B cell (primary cell): ENCODE data around the gene KIF1A. TPM values are rescaled to one million over a fixed set of nuclear protein-coding genes. Genes with fewer than 3 reads are reported as not detected.

Source experiments
- ATAC-seq: fragments of 200-7000 bp; cut with Tn5 transposase; one replicate; pipeline ENCODE4 v1.10.0; 2021; ENCODE audit warnings: low read depth, mild to moderate bottlenecking, moderate number of reproducible peaks, moderate library complexity
- CTCF ChIA-PET: fragments of 350-600 bp; sonication (Branson Sonifier 250); formaldehyde crosslinking; loops from one replicate; lab custom pipeline; 2021; ENCODE audit warnings: antibody characterized with exemption, inconsistent platforms; lab: Charles Lee
- POLR2A ChIA-PET: fragments of 350-600 bp; sonication (Branson Sonifier 250); formaldehyde crosslinking; loops from one replicate; lab custom pipeline; 2021; ENCODE audit warnings: antibody characterized with exemption; lab: Charles Lee
- DNase-seq: peaks from one replicate; pipeline ENCODE4 v3.0.0; 2013
- H2AFZ ChIP-seq: 2 replicates; pipeline ENCODE4 v1.6.1; 2012; ENCODE audit warnings: mild to moderate bottlenecking, low read depth, low read length; ENCODE audit not compliant: insufficient read depth, poor library complexity, severe bottlenecking
- H3K27ac ChIP-seq, 2 donors: 1 replicate in 1 of 2; 2 replicates in 1 of 2; pipeline ENCODE4 v1.5.1; 2012 to 2013; ENCODE audit warnings: low read length in 2 of 2, mild to moderate bottlenecking in 2 of 2, moderate library complexity in 1 of 2
- H3K27me3 ChIP-seq, 4 experiments: fragments of 200-600 bp in 1 of 4; sonication (generic) in 1 of 4; replicated peaks in 1 of 4; 1 replicate in 2 of 4; 2 replicates in 2 of 4; pipeline versions ENCODE4 v1.6.1 to v1.7.0; 2013 to 2016; ENCODE audit warnings: low read length in 3 of 4, mild to moderate bottlenecking in 2 of 4, mixed read lengths in 1 of 4, moderate library complexity in 1 of 4; ENCODE audit not compliant: insufficient read depth in 4 of 4, control insufficient read depth in 3 of 4; ENCODE audit errors: control extremely low read depth in 1 of 4
- H3K36me3 ChIP-seq, 2 experiments: replicated peaks in 1 of 2; 1 replicate in 1 of 2; 2 replicates in 1 of 2; pipeline versions ENCODE4 v1.6.1 to v1.7.1; 2013; ENCODE audit warnings: low read length in 1 of 2; ENCODE audit not compliant: insufficient read depth in 2 of 2, control insufficient read depth in 1 of 2; ENCODE audit errors: control extremely low read depth in 1 of 2, extremely low read depth in 1 of 2
- H3K4me1 ChIP-seq, 2 donors: fragments of 200-600 bp in 1 of 2; sonication (generic) in 1 of 2; 1 replicate in 1 of 2; 2 replicates in 1 of 2; pipeline versions ENCODE4 v1.5.1 to v1.6.1; 2013 to 2017; ENCODE audit warnings: low read length in 2 of 2; ENCODE audit not compliant: control insufficient read depth in 2 of 2, insufficient read depth in 2 of 2
- H3K4me2 ChIP-seq: replicated peaks from 2 replicates; pipeline ENCODE3; 2012; ENCODE audit warnings: mild to moderate bottlenecking, low read depth, low read length; ENCODE audit not compliant: poor library complexity, severe bottlenecking
- H3K4me3 ChIP-seq, 5 experiments: fragments of 200-600 bp in 1 of 5; sonication (generic) in 1 of 5; 1 replicate in 3 of 5; 2 replicates in 2 of 5; pipeline versions ENCODE4 v1.5.1 to v1.7.0; 2011 to 2016; ENCODE audit warnings: low read length in 4 of 5, mild to moderate bottlenecking in 4 of 5, low read depth in 2 of 5, control low read depth in 1 of 5, moderate library complexity in 1 of 5; ENCODE audit not compliant: insufficient read depth in 1 of 5; ENCODE audit errors: control extremely low read depth in 1 of 5, extremely low read depth in 1 of 5
- H3K79me2 ChIP-seq: fragments of 200-600 bp; sonication (generic); one replicate; pipeline ENCODE4 v1.6.0; 2016; ENCODE audit warnings: low read length; ENCODE audit not compliant: control insufficient read depth, insufficient read depth
- H3K9ac ChIP-seq: fragments of 200-600 bp; sonication (generic); 2 replicates; pipeline ENCODE4 v1.6.1; 2017; ENCODE audit warnings: mild to moderate bottlenecking, low read length, moderate library complexity
- H3K9me3 ChIP-seq, 3 donors: one replicate each; pipeline versions ENCODE4 v1.6.1 to v1.7.1; 2013; ENCODE audit warnings: low read length in 2 of 3; ENCODE audit not compliant: control insufficient read depth in 2 of 3, insufficient read depth in 1 of 3; ENCODE audit errors: control extremely low read depth in 1 of 3
- H4K20me1 ChIP-seq: 2 replicates; pipeline ENCODE4 v1.6.0; 2012; ENCODE audit warnings: mild to moderate bottlenecking, low read length; ENCODE audit not compliant: insufficient read depth, control insufficient read depth, poor library complexity, severe bottlenecking
- H3K27ac Mint-ChIP-seq: one replicate; pipeline ENCODE4 v1.8.0; 2021; ENCODE audit warnings: mixed read lengths
- H3K27me3 Mint-ChIP-seq: one replicate; pipeline ENCODE4 v1.8.0; 2021; ENCODE audit warnings: mixed read lengths
- H3K4me1 Mint-ChIP-seq: one replicate; pipeline ENCODE4 v1.8.0; 2021; ENCODE audit warnings: mixed read lengths
- H3K4me3 Mint-ChIP-seq: one replicate; pipeline ENCODE4 v1.8.0; 2021; ENCODE audit warnings: mixed read lengths
- H3K9me3 Mint-ChIP-seq: one replicate; pipeline ENCODE4 v1.8.0; 2022; ENCODE audit warnings: mixed read lengths; ENCODE audit not compliant: insufficient read depth
- CTCF ChIP-seq: fragments of 200-600 bp; IDR thresholded peaks from one replicate; pipeline ENCODE4 v1.8.0; 2022; ENCODE audit warnings: antibody characterized with exemption, mild to moderate bottlenecking
- WGBS: methylation state at CpG from one replicate; pipeline ENCODE4 v1.1.5; 2013; ENCODE audit warnings: missing lambda C conversion rate; ENCODE audit not compliant: insufficient coverage; 5-methylcytosine and 5-hydroxymethylcytosine counted together
- intact Hi-C: fragments of 100-400 bp; cut with micrococcal nuclease; formaldehyde crosslinking; loops from one replicate; pipeline ENCODE4 v1.10.0; 2022
- polyA plus RNA-seq: library from polyadenylated mRNA; depleted of rRNA; stranded (reverse); fragments of >200 nt; gene quantifications from 2 replicates; pipeline ENCODE4 v1.2.3, GENCODE V29; 2012
- total RNA-seq, 2 donors: library from RNA; stranded (reverse); fragments of 120-200 nt in 1 of 2; gene quantifications; 1 replicate in 1 of 2; 2 replicates in 1 of 2; pipeline versions ENCODE4 v1.2.3 to v1.2.4, GENCODE V29; 2013 to 2022

Gene KIF1A
- total and polyA plus RNA-seq, 2 donors (not counting 1 experiment from before 2014, with no cell fraction given) = not detected

DNA sequence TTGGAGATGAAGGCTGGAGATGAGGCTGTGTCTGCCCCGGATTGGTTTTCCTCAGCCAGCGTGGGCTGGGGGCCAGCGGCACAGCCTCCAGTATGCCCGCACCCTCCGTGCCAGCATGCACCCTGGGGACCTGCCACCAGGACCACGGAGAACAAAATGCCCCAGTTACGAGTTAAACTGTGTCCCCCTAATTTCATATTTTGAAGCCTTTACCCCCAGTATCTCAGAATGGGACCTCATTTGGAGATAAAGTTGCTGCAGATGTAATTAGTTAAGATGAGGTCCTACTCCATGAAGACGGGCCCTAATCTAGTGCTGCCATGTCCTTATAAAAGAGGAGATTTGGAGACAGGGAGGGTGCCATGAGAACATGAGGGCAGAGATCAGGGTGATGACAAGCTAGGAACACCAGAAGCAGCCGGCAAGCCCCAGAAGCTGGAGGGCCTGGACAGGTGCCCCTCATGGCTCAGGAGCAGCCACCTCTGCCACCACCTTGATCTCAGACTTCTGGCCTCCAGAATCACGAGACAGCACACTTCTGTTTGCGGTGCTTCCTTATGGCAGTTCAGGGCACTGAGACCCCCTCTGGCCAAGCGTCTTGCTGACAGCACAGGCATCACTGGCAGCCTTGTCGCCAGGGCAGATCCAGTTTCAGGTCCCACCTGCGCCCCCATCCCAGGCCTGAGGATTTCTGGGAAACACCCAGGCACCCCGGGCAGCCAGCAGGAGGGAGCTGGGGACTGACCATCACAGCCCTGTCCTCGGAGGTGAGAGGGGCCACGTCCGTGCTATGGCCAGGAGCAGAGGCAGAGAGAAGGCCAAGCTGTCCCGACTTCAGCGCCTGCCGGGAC lies 29.4 kb downstream of the KIF1A start:
- H3K4me3 Mint-ChIP-seq = no peak overlapping the region
- no peaks in the 10 kb centered on the region for H3K9me3 Mint-ChIP-seq
- CTCF ChIA-PET = no interaction called here

More for the DNA sequence above, 29.4 kb downstream of the KIF1A start:
- no peak overlapping the region for H3K9ac ChIP-seq
- no peaks in the 10 kb centered on the region for H3K79me2 ChIP-seq
- ATAC-seq (no peak), DNase-seq (no peak)
- 92% methylated on average over 19 of the region's 21 CpGs for WGBS
- H3K4me2 ChIP-seq = no peak overlapping the region
- no peaks in the 10 kb centered on the region for H3K36me3 ChIP-seq
- H3K9me3 ChIP-seq = no peaks in the 10 kb centered on the region
- Mint-ChIP-seq H3K27ac (no peak overlapping the region), H3K27me3 (peaks cover 8% of the 10 kb centered on the region), H3K4me1 (no peaks in the 10 kb centered on the region)
- POLR2A ChIA-PET = no interaction called here
- H2AFZ ChIP-seq = no peak overlapping the region
- H4K20me1 ChIP-seq = no peaks in the 10 kb centered on the region
- TF ChIP-seq CTCF = no peak
- H3K4me1 ChIP-seq = no peaks in the 10 kb centered on the region
- no peak overlapping the region for H3K27ac ChIP-seq
- peaks cover 0 to 2% (median 0%) of the 10 kb centered on the region in 4 experiments for H3K27me3 ChIP-seq
- intact Hi-C loops = no loop called here
- H3K4me3 ChIP-seq = no peak overlapping the region
